ENCODE measurements around the gene TTLL11.
"Not testable (repeated sequence)": the region's sequence is repeated elsewhere in the genome, so short reads cannot be mapped to it uniquely, and the experiment has no call there.

The TTLL11 gene

GRCh38 chr9:122039234-122039633 is 53.9 kb downstream of the TTLL11 start:
- no peak for DNase-seq

GRCh38 chr9:122036988-122037387 is 56.1 kb downstream of the TTLL11 start:
- DNase-seq: no peak

- DNase-seq: no peak
Observed at GRCh38 chr9:122036408-122036807, 56.7 kb downstream of the TTLL11 start.

GRCh38 chr9:122033775-122034373 is 59.2 kb downstream of the TTLL11 start:
- no peak for DNase-seq

GRCh38 chr9:122032346-122032745 is 60.8 kb downstream of the TTLL11 start:
- no peak for DNase-seq

- no peak for DNase-seq
Observed at GRCh38 chr9:122031776-122032175, 61.3 kb downstream of the TTLL11 start.

GRCh38 chr9:122031157-122031556 is 62.0 kb downstream of the TTLL11 start:
- no peak for DNase-seq

- DNase-seq: no peak
Observed at GRCh38 chr9:122030357-122030756, 62.8 kb downstream of the TTLL11 start.

GRCh38 chr9:122029898-122030297 is 63.2 kb downstream of the TTLL11 start:
- no peak for DNase-seq

GRCh38 chr9:122028089-122028488 is 65.0 kb downstream of the TTLL11 start:
- DNase-seq: no peak

- no peak for DNase-seq
Observed at GRCh38 chr9:122020398-122020797, 72.7 kb downstream of the TTLL11 start.

- DNase-seq: no peak
Observed at GRCh38 chr9:122016744-122017143, 76.4 kb downstream of the TTLL11 start.

GRCh38 chr9:122016309-122016708 is 76.8 kb downstream of the TTLL11 start:
- DNase-seq: no peak

GRCh38 chr9:122015170-122015821 is 77.8 kb downstream of the TTLL11 start:
- DNase-seq: no peak

GRCh38 chr9:122011818-122012498 is 81.2 kb downstream of the TTLL11 start:
- no peak for DNase-seq

GRCh38 chr9:122008559-122008958 is 84.5 kb downstream of the TTLL11 start:
- DNase-seq: no peak

GRCh38 chr9:122007837-122008236 is 85.3 kb downstream of the TTLL11 start:
- no peak for DNase-seq

GRCh38 chr9:122005597-122005996 is 87.5 kb downstream of the TTLL11 start:
- no peak for DNase-seq

- DNase-seq: no peak
Observed at GRCh38 chr9:122004589-122004988, 88.5 kb downstream of the TTLL11 start.

GRCh38 chr9:122001491-122002201 is 91.5 kb downstream of the TTLL11 start:
- DNase-seq: no peak

GRCh38 chr9:122000526-122000925 is 92.6 kb downstream of the TTLL11 start:
- DNase-seq: not testable (repeated sequence)

- DNase-seq: no peak
Observed at GRCh38 chr9:121999556-121999955, 93.6 kb downstream of the TTLL11 start.

- DNase-seq: no peak
Observed at GRCh38 chr9:121998513-121999049, 94.5 kb downstream of the TTLL11 start.

Measured in NCI-H526 treated with DMSO at 0.1 percent for 48 hours (cell line).